ENCODE measurements around the gene ACOX2.
A peak's percentile ranks its signal among the peaks of the same experiment; 100 is the strongest.

Gene ACOX2

DNA sequence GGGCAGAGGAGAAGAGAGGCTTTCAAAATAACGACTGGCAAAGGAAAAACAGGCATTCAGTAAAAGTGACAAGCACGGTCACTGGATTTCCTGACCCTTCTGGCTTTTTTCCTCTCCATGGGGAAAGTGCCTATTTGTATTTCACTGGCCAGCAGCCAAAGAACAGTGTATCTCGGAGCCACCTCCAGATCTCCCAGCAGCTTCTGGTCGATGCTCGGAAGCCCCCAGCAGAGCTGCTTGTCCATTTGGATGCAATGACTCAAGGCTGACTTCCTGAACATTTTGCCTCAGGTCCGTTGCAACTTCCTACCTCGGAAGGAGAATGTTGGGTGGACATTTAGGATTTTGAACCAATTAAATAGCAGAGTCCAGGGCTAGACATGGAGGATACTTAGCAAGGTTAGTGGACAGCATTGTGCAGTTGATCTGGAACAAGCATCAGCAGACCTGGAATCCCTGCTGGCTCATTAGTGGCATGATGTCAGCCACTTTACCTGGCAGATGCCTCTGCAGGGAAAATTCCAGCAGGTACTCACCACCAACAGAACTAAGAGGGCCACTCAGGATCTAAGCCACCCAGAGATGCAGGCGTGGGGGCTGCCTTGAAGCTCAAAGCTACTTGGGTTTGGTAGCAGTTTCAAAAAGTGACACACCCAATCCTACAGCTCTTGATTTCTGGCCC lies 39.1 kb upstream of the ACOX2 start:
- intact Hi-C loops (cut with DNase I; ENCODE audit: low total_unique reads): no loop called here
- peak overlapping the region in 1 of 2 donors; percentile 1 for H3K4me3 ChIP-seq
- no peak for DNase-seq
- peaks cover 0 to 8% (median 5%) of the 10 kb centered on the region in 4 donors for H3K4me1 ChIP-seq
- TF ChIP-seq, protein P1, sequence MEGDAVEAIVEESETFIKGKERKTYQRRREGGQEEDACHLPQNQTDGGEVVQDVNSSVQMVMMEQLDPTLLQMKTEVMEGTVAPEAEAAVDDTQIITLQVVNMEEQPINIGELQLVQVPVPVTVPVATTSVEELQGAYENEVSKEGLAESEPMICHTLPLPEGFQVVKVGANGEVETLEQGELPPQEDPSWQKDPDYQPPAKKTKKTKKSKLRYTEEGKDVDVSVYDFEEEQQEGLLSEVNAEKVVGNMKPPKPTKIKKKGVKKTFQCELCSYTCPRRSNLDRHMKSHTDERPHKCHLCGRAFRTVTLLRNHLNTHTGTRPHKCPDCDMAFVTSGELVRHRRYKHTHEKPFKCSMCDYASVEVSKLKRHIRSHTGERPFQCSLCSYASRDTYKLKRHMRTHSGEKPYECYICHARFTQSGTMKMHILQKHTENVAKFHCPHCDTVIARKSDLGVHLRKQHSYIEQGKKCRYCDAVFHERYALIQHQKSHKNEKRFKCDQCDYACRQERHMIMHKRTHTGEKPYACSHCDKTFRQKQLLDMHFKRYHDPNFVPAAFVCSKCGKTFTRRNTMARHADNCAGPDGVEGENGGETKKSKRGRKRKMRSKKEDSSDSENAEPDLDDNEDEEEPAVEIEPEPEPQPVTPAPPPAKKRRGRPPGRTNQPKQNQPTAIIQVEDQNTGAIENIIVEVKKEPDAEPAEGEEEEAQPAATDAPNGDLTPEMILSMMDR (IDR thresholded peaks at IDR 0.05): no peak
- no peaks in the 10 kb centered on the region for H3K9me3 ChIP-seq
- H3K27ac ChIP-seq: peak overlapping the region in 1 of 2 donors; percentile 14
- H3K27me3 ChIP-seq: peaks cover 0 to 2% of the 10 kb centered on the region in 2 donors
- no peaks in the 10 kb centered on the region for H3K36me3 ChIP-seq

- no peak for DNase-seq
- no peak overlapping the region for H3K4me3 ChIP-seq
- TF ChIP-seq, protein P1 (IDR thresholded peaks at IDR 0.05): no peak
- peaks cover 0 to 8% (median 5%) of the 10 kb centered on the region in 4 donors for H3K4me1 ChIP-seq
- no peak overlapping the region for H3K27ac ChIP-seq
- no peaks in the 10 kb centered on the region for H3K27me3 ChIP-seq
- no peaks in the 10 kb centered on the region for H3K9me3 ChIP-seq
- intact Hi-C loops (cut with DNase I; ENCODE audit: low total_unique reads): no loop called here
- no peaks in the 10 kb centered on the region for H3K36me3 ChIP-seq
Observed at GRCh38 chr3:58574682-58575081, 37.7 kb upstream of the ACOX2 start.

- H3K9me3 ChIP-seq: no peaks in the 10 kb centered on the region
- H3K4me1 ChIP-seq: peaks cover 0 to 8% (median 5%) of the 10 kb centered on the region in 4 donors
- intact Hi-C loops (cut with DNase I; ENCODE audit: low total_unique reads): no loop called here
- no peak overlapping the region for H3K4me3 ChIP-seq
- TF ChIP-seq, protein P1 (IDR thresholded peaks at IDR 0.05): no peak
- no peaks in the 10 kb centered on the region for H3K27me3 ChIP-seq
- DNase-seq: no peak
- H3K36me3 ChIP-seq: no peaks in the 10 kb centered on the region
- H3K27ac ChIP-seq: no peak overlapping the region
Observed at GRCh38 chr3:58574106-58574505, 37.1 kb upstream of the ACOX2 start.

GRCh38 chr3:58573640-58574039 lies 36.6 kb upstream of the ACOX2 start:
- TF ChIP-seq, protein P1 (IDR thresholded peaks at IDR 0.05): no peak
- Histone ChIP-seq H3K27ac (no peak overlapping the region), H3K9me3 (no peaks in the 10 kb centered on the region), H3K27me3 (no peaks in the 10 kb centered on the region), H3K36me3 (no peaks in the 10 kb centered on the region), H3K4me1 (peaks cover 0 to 8% (median 5%) of the 10 kb centered on the region in 4 donors), H3K4me3 (no peak overlapping the region)
- intact Hi-C loops (cut with DNase I; ENCODE audit: low total_unique reads): no loop called here
- no peak for DNase-seq

GRCh38 chr3:58572634-58573230 lies 35.7 kb upstream of the ACOX2 start:
- no peak for DNase-seq
- Histone ChIP-seq H3K27ac (no peak overlapping the region), H3K27me3 (no peaks in the 10 kb centered on the region), H3K4me3 (no peak overlapping the region), H3K4me1 (peaks cover 0 to 7% (median 4%) of the 10 kb centered on the region in 4 donors), H3K9me3 (no peaks in the 10 kb centered on the region), H3K36me3 (no peaks in the 10 kb centered on the region)
- intact Hi-C loops (cut with DNase I; ENCODE audit: low total_unique reads): no loop called here
- TF ChIP-seq, protein P1 (IDR thresholded peaks at IDR 0.05): no peak

Measured in tibial artery (tissue), 4 donors.